T1000 (cell line): ENCODE measurements around the gene FN3KRP.
A peak's percentile ranks its signal among the peaks of the same experiment; 100 is the strongest.

Source experiments
- DNase-seq: peaks from one replicate; lab custom pipeline; 2025; ENCODE audit warnings: mixed read lengths; lab: John Stamatoyannopoulos, UW

FN3KRP gene

DNA sequence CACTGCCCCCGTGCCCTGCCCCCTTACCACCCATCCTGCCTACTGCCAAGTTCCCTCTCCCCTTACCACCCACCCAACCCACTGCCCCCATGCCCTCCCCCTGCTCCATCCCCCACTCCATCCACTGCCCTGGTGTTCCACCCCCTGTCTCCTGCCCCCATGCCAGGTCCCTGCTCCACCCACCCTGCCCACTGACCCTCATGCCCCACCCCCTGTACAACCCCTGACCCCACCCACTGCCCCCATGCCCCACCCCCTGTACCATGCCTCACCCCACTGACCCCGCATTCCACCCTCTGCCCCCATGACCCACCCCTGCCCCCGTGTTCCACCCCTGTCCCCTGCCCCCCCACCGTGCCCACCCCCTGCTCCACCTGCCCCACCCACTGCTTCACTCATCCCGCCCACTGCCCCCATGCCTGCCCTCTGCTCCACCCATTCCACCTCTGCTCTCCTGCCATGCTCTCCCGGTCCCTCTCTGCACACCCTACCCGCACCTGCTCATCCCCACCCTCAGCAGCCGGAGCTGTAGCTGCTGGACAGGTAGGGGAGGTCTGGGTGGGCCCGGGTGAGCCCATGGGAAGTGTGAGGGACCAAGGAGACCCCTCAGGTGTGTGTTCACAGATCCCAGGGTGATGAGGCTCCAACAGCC lies 7.4 kb upstream of the FN3KRP start:
- DNase-seq, result no peak

DNA sequence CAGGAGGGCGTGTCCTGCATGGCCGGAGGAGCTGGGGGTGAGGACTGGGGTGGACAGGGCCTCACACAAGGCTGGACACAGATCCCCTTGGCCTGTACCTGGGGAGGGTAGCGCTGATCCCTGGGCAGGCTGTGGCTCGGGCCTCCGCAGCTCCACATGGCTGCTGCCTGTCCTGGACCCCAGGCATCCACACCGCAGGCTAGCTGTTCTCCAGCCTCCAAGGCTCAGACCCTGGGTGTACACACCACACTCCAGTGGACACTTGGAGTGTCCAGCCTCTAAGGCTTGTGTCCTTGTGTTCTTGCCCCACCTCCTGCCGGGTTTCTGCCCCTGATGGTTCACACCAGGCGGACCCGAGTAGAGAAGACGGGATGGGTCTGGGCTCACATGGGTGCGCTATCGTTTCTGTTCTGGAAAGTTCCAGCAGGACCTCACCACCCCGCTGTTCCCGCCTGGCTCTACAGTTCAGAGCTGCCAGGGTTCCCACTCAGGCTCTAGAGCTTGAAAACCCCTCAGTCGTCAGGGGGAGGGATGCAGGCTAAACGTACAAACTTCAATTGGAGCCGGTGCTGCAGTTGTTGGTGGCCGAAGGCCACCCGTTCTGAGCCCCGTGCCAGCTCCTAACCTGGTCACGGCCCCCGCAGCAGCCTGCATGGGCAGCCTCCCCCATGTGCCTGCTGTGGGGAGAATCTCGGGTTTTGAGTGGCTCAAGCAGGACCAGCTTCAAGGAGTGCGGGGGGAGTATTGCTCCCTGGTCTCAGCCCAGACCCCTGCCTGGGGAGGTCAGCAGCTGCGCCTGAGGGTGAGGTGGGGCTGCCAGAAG lies 6.6 kb upstream of the FN3KRP start:
- no peak for DNase-seq

GRCh38 chr17:82710499-82711232 lies 5.8 kb upstream of the FN3KRP start:
- DNase-seq, result no peak

- no peak for DNase-seq
These were observed 3.3 kb upstream of the FN3KRP start for GRCh38 chr17:82713071-82713723.

GRCh38 chr17:82718986-82719685 lies 2.6 kb downstream of the FN3KRP start:
- no peak for DNase-seq

DNA sequence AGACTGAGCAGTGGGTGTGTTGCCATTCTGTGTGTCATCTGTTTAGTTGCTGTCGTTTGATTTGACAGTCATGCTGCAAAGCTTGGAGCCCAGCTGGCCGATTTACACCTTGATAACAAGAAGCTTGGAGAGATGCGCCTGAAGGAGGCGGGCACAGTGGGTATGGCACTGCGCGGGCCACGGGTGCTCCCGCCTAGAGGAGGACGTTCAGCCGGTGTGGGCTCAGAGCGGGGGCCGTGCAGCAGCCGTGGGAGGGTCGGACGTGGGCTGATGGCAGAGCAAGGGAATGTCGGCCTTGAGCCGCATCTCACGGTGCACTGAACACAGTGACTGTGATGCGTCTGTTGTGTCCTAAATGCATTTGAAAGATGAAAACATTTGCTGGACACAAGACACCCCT lies 3.7 kb downstream of the FN3KRP start:
- no peak for DNase-seq

GRCh38 chr17:82722341-82723013 lies 6.0 kb downstream of the FN3KRP start:
- no peak for DNase-seq

GRCh38 chr17:82723169-82723807 lies 6.8 kb downstream of the FN3KRP start:
- no peak for DNase-seq

GRCh38 chr17:82726427-82726826 lies 9.9 kb downstream of the FN3KRP start:
- DNase-seq, result no peak

DNA sequence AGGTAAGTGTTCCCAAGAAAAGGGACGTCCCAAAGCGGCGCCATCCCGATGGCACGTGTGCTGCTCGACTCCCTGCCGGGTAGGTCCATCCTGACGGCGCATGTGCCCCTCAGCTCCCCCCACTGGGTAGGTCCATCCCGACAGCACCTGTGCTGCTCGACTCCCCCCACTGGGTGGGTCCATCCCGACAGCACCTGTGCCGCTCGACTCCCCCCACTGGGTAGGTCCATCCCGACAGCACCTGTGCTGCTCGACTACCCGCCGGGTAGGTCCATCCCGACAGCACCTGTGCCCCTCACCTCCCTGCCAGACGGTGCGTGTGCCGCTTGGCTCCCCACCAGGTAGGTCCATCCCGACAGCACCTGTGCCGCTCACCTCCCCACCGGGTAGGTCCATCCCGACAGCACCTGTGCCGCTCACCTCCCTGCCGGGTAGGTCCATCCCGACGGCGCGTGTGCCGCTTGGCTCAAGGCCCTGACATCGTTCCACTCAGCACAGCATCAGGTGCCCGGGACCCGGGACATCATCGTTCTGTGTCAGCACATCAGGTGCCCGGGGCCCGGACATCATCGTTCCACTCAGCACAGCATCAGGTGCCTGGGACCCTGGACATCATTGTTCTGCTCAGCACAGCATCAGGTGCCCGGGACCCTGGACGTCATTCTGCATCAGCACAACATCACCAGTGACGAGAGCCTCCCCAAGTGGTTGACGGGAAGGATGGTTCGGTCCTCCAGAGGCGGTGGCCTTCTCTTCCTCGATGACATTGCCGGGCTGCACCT lies 13.2 kb downstream of the FN3KRP start:
- DNase-seq, result no peak

DNA sequence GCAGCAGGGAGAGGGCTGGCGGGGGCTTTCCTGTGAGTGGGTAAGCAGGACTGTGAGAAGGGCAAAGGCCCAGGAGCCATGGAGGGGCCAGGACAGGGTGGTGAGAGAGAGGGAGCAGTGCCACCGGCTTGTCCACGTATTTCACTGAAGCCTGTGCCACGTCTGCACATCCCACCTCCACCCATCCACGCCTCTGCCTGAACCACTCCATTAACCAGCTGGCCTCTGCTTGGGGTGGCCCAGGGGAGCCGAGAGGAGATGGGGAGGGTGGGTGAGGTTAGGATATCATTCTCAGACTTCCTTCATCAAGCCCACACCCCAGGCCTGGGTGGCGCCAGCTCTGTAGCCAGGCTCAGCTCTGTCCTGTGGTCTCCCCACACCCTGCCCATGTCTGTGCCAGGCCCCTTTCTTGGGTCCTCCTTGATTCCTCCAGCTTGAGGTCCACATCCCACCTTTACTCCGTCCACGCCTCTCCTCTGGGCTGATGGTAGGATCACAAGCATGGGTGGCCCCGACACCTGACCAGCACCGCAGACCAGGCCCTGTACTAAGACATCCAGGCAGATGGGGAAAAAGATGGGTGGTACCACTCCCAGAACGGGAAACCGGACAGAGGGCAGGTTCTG lies 15.7 kb downstream of the FN3KRP start:
- DNase-seq, result no peak

GRCh38 chr17:82734987-82735866 lies 18.7 kb downstream of the FN3KRP start, which contains the start of gene FN3K:
Gene FN3K, plus strand, starts transcription at chr17:82735615. Its CDS starts 22 bp downstream, at chr17:82735637.
- DNase-seq, result peak; percentile 46

- no peak for DNase-seq
These were observed 20.1 kb downstream of the FN3KRP start for GRCh38 chr17:82736511-82737185.

DNA sequence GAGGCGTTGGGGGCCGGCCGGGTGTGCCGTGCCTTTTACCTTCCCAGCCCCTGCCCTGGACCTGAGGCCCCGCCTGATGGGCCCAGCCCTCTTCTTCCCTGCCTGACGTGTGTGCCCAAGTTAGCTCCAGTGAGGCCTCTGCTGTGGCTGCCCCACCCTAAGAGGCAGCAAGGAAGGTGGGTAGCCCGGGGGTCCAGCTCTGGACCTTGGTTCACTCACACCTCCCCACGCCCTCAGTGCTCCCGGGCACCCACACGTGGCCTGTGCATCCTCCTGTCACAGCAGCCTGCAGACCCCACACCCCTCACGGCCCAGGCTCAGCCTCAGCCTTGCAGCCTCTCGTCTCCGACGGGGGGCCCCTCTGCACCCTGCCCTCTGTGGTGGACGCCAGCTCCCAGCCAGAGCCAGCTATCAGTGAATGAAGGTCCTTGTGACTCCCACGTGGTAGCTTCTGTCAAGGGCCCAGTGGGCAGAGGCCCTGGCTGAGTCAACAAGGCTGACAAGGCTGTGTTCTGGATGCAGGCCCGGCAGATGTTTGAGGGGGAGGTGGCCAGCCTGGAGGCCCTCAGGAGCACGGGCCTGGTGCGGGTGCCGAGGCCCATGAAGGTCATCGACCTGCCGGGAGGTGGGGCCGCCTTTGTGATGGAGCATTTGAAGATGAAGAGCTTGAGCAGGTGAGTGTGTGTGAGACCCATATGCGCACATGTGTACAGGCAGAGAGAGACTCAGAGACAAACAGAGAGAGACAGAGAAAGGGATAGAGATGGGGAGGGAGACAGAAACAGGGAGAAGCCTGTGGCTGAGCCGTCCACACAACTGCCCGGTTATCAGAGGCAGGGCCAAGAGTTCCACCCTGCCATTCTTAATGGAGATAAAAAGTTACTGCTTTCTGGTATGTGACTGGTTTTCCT lies 21.7 kb downstream of the FN3KRP start:
- no peak for DNase-seq

DNA sequence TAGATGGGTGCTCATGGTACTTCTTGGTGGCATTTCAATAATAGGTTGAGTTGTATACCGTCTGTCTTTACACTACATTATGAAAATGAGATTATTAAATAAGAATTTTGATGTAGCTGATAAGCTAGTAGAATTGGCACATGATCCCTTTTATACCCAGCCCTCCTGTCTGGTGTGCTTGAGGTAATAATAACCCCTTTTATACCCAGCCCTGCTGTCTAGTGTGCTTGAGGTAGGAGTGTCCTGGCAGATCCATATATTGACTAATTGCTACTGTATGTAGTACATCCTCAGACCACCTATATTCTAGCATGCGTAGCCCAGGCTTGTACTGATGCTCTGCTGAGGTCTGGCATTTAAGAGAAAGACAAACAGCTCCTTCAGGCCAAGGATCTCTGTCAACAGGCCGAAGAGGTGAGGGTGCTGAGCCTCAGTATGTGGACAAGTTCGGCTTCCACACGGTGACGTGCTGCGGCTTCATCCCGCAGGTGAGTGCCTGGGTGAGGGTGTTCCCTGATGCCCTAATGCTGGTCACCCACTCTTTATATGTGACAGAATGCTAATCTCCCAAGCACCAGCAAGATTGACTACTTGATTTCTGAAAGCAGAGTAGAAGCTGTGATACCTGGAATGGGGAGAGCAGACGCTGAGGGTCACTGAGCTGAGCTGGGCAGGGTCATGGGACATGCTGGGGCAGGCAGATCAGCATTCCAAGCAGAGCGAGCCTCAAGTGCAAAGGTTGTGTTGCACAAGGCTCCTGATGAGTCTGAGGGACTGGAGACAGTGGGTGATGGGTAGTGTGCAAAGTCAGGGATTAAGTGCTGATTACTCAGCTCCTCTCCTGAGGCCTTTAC lies 24.6 kb downstream of the FN3KRP start:
- no peak for DNase-seq
